Activated CD4-positive, alpha-beta T cell treated with anti-CD3 and anti-CD28 coated beads for 36 hours (primary cell): Measurements from ENCODE around the gene MAML3. TPM values are rescaled to one million over a fixed set of nuclear protein-coding genes. Genes with fewer than 3 reads are reported as not detected.

Experiments used
- ATAC-seq: fragments of 200-7000 bp; cut with Tn5 transposase; one replicate; pipeline ENCODE4 v1.10.0; 2021; ENCODE audit warnings: mild to moderate bottlenecking, moderate library complexity
- CTCF ChIA-PET: fragments of 350-600 bp; sonication (Branson Sonifier 250); formaldehyde crosslinking; loops from one replicate; lab custom pipeline; 2021; ENCODE audit warnings: antibody characterized with exemption; lab: Charles Lee
- POLR2A ChIA-PET: fragments of 350-600 bp; sonication (Branson Sonifier 250); formaldehyde crosslinking; loops from one replicate; lab custom pipeline; 2021; ENCODE audit warnings: antibody characterized with exemption, inconsistent platforms; lab: Charles Lee
- DNase-seq: peaks from one replicate; pipeline ENCODE4 v3.0.0-alpha.2; 2020
- H3K27ac Mint-ChIP-seq: one replicate; pipeline ENCODE4 v1.8.0; 2021; ENCODE audit warnings: mixed read lengths
- H3K27me3 Mint-ChIP-seq: one replicate; pipeline ENCODE4 v1.8.0; 2021; ENCODE audit warnings: mixed read lengths
- H3K36me3 Mint-ChIP-seq: one replicate; pipeline ENCODE4 v1.8.0; 2021; ENCODE audit warnings: low read depth, mixed read lengths
- H3K4me1 Mint-ChIP-seq: one replicate; pipeline ENCODE4 v1.8.0; 2021; ENCODE audit warnings: mixed read lengths
- H3K4me3 Mint-ChIP-seq: one replicate; pipeline ENCODE4 v1.8.0; 2021; ENCODE audit warnings: mild to moderate bottlenecking, moderate library complexity, mixed read lengths
- H3K9me3 Mint-ChIP-seq: one replicate; pipeline ENCODE4 v1.8.0; 2021; ENCODE audit warnings: low read depth, mixed read lengths
- intact Hi-C, 2 experiments: fragments of 100-400 bp; cut with DNase I in 1 of 2; cut with micrococcal nuclease in 1 of 2; formaldehyde crosslinking; loops; one replicate each; pipeline versions ENCODE4 v1.14.2 to v1.15.1; 2022 to 2024; cut with DNase I, micrococcal nuclease
- total RNA-seq, 2 experiments: library from RNA; stranded (reverse); gene quantifications; one replicate each; pipeline ENCODE4 v1.2.3, GENCODE V29; 2021

Gene MAML3
- total RNA-seq, 2 experiments from 2014 or later = 1.6 to 1.9 TPM

DNA sequence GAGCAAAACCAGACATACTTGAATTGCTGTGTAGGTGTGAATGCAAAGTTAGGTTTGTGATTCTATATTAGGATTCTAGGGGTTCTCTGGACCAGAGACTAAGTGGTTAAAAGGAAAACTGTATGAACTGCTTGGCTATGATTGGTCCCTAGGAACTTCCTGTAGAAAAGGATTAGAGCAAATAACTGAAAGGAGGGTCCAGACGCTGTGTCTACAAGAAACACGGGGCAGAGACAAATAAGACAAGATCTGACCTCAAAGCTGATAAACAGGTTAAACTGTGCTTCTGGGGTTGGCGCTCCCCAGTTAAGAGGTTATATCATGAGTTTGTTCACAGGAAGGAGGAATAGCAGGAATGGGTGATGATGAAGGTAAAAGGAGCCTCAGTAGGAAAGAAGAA is 304.8 kb downstream of the MAML3 start:
- Mint-ChIP-seq H3K36me3 (no peaks in the 10 kb centered on the region), H3K27ac (no peak overlapping the region), H3K27me3 (peaks cover 11% of the 10 kb centered on the region), H3K4me1 (peaks cover 12% of the 10 kb centered on the region), H3K9me3 (no peaks in the 10 kb centered on the region), H3K4me3 (no peak overlapping the region)
- no peak for DNase-seq
- intact Hi-C loops = no loop called here
- CTCF ChIA-PET = interaction anchor here (0.7 to 0.8 kb wide), 2 partner anchors 22 to 27 kb away, joined by 3 read pairs; no protein-coding TSS in a partner anchor
- POLR2A ChIA-PET = no interaction called here
- no peak for ATAC-seq

DNA sequence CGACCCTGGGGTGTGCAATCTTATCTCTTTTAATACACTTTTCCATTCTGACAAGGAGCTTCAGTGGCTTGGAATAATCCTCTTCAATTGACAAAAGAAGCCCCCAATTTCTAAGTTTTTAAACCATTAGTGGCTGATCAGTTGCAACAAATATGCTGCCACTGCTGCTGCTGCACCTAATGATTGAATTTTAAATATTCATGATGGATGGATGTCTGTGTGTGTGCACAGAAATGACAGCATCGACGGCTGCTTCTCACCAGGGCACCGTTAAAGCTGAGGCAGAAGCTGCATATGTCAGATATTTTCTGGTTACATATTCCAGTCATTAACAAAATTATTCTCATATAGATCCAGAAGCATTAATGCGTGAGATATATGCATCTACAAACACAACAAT is 306.0 kb downstream of the MAML3 start:
- CTCF ChIA-PET = interaction anchor here (0.7 to 0.8 kb wide), 2 partner anchors 14 to 525 kb away, joined by 3 read pairs; partner anchors contain the start of gene SCOC
- Mint-ChIP-seq H3K36me3 (no peaks in the 10 kb centered on the region), H3K4me3 (no peak overlapping the region), H3K4me1 (peaks cover 10% of the 10 kb centered on the region), H3K27me3 (peaks cover 11% of the 10 kb centered on the region), H3K27ac (no peak overlapping the region), H3K9me3 (no peaks in the 10 kb centered on the region)
- ATAC-seq = no peak
- intact Hi-C loops = no loop called here
- POLR2A ChIA-PET = no interaction called here
- no peak for DNase-seq

DNA sequence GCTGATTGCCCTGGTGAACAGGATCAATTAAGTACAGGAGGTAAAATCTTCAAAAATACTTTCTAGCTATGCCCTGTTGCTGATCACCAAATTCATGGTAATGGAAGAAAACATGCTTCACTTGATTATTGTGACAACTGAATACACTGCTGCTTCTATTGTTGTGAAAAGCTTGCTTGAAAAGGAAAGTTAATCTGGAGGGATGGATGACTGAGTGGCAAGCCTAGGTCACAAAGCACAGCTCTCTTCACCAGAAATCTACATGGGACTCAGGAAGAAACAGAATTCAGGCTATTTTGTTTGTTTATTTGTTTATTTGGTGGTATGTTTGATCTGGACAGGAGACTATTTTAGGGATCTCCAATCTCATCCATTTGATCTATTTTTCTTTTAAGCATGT is 306.4 kb downstream of the MAML3 start:
- DNase-seq (no peak), ATAC-seq (no peak)
- Mint-ChIP-seq H3K4me3 (no peak overlapping the region), H3K36me3 (no peaks in the 10 kb centered on the region), H3K9me3 (no peaks in the 10 kb centered on the region), H3K4me1 (peaks cover 6% of the 10 kb centered on the region), H3K27ac (no peak overlapping the region), H3K27me3 (peaks cover 11% of the 10 kb centered on the region)
- ChIA-PET CTCF (interaction anchor here (0.8 kb wide), 1 partner anchor 14 kb away, joined by 3 read pairs; no protein-coding TSS in a partner anchor), POLR2A (no interaction called here)
- intact Hi-C loops = no loop called here

DNA sequence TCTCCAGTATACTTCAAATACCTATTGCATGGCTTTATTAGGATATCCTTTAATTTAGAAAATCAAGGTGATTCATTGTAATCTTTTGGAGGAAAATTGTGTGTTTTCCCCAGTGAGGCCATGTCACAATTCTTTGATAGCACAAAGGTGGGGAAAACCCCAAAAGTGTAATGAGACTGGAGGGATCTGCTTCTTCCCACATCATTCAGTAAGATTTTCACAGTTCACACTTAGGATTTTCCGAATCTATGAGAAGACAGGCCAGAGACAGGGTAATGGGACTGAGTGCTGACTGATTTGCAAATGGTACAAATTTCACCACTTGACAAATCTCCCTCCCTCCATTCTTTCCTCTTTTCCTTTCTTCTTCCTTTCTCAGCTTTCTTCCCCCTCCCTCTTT is 307.2 kb downstream of the MAML3 start:
- no peak overlapping the region for H3K27ac Mint-ChIP-seq
- H3K4me1 Mint-ChIP-seq = peaks cover 4% of the 10 kb centered on the region
- no peak overlapping the region for H3K4me3 Mint-ChIP-seq
- ChIA-PET POLR2A (no interaction called here), CTCF (no interaction called here)
- no peaks in the 10 kb centered on the region for H3K9me3 Mint-ChIP-seq
- DNase-seq (no peak), ATAC-seq (no peak)
- H3K27me3 Mint-ChIP-seq = peaks cover 11% of the 10 kb centered on the region
- intact Hi-C loops = no loop called here
- H3K36me3 Mint-ChIP-seq = no peaks in the 10 kb centered on the region

DNA sequence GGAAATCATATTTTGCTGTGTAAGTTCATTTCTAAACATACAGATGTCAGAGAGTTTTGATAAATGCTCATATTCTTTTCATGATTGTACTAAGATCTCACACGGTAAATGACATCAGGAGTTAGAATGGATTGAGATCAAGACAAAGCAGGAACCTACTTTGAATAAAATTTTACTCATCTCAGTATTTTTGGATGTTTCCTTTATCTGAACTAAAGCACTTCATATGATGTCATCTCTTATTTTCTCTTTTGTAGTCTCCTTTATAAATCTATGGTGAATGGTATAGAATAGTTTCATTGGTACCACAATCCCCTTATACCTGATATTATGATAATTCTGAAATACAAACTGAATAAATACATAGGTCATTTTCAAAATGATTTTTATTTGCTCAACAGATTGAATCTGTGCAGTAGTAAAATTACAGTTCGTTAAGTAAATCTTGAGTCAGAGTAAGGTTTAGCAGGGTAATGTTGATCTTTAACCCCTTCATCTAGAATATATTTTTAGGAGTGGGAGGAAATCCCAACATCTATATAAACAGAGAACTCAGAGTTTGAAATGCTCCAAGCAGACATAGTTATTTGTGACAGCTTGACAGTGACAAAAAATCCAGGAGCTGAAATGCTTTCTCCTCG is 308.4 kb downstream of the MAML3 start:
- H3K4me1 Mint-ChIP-seq = peaks cover 4% of the 10 kb centered on the region
- intact Hi-C loops = no loop called here
- no peaks in the 10 kb centered on the region for H3K36me3 Mint-ChIP-seq
- CTCF ChIA-PET = no interaction called here
- no peaks in the 10 kb centered on the region for H3K9me3 Mint-ChIP-seq
- peaks cover 11% of the 10 kb centered on the region for H3K27me3 Mint-ChIP-seq
- ATAC-seq (peak; percentile 46), DNase-seq (no peak)
- H3K4me3 Mint-ChIP-seq = no peak overlapping the region
- POLR2A ChIA-PET = no interaction called here
- no peak overlapping the region for H3K27ac Mint-ChIP-seq

DNA sequence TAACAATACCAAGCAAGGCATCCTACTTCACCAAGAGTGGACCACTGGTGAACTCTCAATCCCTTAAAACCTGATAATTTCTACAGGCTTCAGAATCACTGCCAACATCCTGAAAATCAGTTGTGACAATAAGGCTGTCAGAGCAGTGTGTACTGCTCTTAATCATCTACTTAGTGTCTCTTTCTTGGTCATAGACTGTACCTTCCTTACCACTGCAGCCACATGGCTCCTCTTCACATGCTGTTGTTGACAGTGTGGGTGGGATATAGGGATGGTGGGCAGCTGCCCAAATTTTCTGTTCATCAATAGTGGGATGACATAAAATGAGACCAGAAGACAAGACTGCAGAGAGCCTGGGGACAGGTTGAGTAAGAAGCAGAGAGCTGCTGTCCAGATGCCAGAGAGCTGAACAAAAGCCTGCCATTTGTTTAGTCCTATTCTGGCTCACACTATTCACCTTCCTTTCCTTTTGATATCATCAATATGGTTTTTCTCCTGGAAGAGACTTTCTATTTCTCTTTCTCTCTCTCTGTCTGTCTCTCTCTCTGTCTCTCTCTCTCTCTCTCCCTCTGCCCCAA is 309.4 kb downstream of the MAML3 start:
- CTCF ChIA-PET = no interaction called here
- intact Hi-C loops = no loop called here
- Mint-ChIP-seq H3K27ac (no peak overlapping the region), H3K27me3 (peaks cover 11% of the 10 kb centered on the region), H3K4me1 (peaks cover 4% of the 10 kb centered on the region), H3K9me3 (no peaks in the 10 kb centered on the region), H3K4me3 (no peak overlapping the region), H3K36me3 (no peaks in the 10 kb centered on the region)
- ATAC-seq (peak; percentile 75), DNase-seq (peak; percentile 8)
- POLR2A ChIA-PET = no interaction called here

DNA sequence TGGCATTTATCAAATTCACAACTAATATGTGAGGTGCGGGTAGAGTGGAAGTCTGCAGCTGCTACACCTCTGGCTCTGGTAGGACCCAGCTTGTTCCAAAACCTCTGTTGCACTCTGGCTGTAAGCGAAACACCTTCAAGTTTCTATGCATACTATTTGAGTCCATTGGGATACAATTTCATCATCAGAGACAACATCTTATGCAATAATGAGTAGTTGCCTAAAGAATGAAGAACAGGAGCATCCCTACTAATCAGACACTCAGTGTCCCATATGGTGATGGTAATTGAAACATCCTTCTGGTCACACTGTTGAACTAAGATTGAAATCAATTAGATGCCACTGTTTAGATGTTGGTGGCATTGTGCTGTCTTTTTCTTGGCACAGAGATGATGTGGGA is 309.9 kb downstream of the MAML3 start:
- intact Hi-C loops = no loop called here
- Mint-ChIP-seq H3K4me3 (no peak overlapping the region), H3K36me3 (no peaks in the 10 kb centered on the region), H3K27ac (no peak overlapping the region), H3K27me3 (peaks cover 7% of the 10 kb centered on the region), H3K9me3 (no peaks in the 10 kb centered on the region), H3K4me1 (peaks cover 4% of the 10 kb centered on the region)
- POLR2A ChIA-PET = no interaction called here
- DNase-seq = no peak
- no peak for ATAC-seq
- CTCF ChIA-PET = interaction anchor here (0.7 kb wide), 1 partner anchor 225 kb away, joined by 3 read pairs; no protein-coding TSS in a partner anchor

DNA sequence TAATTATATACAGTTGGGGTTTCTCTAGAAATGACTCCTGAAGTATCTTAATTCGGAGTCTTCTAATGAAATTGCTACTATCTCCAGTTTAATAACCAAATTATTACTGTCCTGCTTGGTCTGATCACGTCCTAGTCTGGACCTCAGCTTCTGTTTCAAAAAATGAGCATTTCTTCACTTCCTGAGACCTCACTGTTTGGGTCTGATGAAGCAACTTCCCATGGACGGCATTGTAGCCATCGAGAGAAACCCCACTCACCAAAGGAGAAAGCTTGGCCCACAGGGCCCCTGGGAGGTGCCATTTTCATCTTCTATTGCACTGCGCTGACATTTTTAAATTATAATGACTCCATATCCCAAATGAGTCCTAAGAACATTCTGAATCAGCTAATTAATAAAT is 310.3 kb downstream of the MAML3 start:
- DNase-seq (no peak), ATAC-seq (no peak)
- H3K27ac Mint-ChIP-seq = no peak overlapping the region
- H3K4me3 Mint-ChIP-seq = no peak overlapping the region
- intact Hi-C loops = no loop called here
- H3K27me3 Mint-ChIP-seq = peaks cover 7% of the 10 kb centered on the region
- H3K4me1 Mint-ChIP-seq = peaks cover 4% of the 10 kb centered on the region
- POLR2A ChIA-PET = no interaction called here
- no peaks in the 10 kb centered on the region for H3K36me3 Mint-ChIP-seq
- CTCF ChIA-PET = interaction anchor here (0.7 kb wide), 1 partner anchor 225 kb away, joined by 3 read pairs; no protein-coding TSS in a partner anchor
- no peaks in the 10 kb centered on the region for H3K9me3 Mint-ChIP-seq

DNA sequence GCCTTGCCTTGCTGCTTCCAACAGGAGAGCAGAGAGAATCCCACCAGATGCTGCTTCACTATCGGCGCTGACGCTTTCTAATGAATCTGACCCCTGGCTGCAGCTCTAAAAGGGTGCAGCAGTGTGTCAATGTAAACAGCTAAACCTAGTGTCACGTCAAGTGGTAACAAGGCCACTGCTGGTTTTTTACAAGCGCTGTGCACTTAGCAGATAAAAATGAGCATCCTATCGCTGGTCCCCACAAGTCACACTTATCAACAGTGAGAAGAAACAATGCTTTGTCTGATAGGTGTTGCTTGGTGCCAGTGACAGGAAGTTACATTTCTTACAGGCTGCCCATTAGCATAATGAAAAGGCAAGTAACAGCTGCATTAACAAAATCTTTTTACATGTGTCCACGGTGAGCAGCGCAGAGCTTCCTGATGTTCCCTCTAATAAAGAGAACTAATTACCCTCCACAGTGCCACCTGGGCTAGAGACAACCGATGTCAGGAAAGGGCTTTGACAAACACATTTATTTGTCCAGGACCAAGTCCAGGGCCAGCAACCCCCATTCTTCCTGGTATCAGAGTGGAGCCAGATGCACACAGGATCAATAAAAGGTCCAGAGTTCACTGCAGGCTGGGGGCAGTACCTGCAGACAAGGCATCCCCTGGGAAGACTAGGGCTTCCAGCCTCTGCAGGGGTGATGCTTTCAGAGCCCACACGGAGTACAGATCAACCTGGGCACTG is 312.4 kb downstream of the MAML3 start:
- no peak for DNase-seq
- CTCF ChIA-PET = no interaction called here
- Mint-ChIP-seq H3K9me3 (no peaks in the 10 kb centered on the region), H3K27me3 (peaks cover 3% of the 10 kb centered on the region), H3K36me3 (no peaks in the 10 kb centered on the region), H3K4me3 (no peak overlapping the region), H3K27ac (no peak overlapping the region), H3K4me1 (peaks cover 4% of the 10 kb centered on the region)
- intact Hi-C loops = no loop called here
- POLR2A ChIA-PET = no interaction called here
- no peak for ATAC-seq

DNA sequence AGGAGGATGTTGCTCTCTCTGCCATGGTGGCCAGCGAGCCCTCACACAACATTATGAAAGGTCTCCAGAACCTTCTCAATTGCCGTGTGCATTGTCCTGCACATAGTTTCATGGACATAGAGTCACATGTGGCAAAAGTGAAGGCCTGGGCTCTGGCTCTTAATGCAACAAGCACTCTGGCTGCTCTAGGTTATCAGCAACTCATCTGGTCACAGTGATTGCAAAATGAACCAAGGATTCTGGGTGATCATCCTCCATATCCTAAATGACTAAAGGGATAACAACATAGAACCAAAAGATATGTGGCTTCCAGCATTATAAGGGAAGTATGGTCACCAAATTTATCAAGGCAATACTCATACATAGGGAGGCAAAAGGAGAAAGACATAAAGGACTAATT is 313.2 kb downstream of the MAML3 start:
- no peak for ATAC-seq
- Mint-ChIP-seq H3K27ac (no peak overlapping the region), H3K4me3 (no peak overlapping the region), H3K36me3 (no peaks in the 10 kb centered on the region), H3K27me3 (peaks cover 3% of the 10 kb centered on the region), H3K4me1 (peaks cover 4% of the 10 kb centered on the region), H3K9me3 (no peaks in the 10 kb centered on the region)
- intact Hi-C loops = no loop called here
- DNase-seq = no peak
- ChIA-PET POLR2A (no interaction called here), CTCF (no interaction called here)

DNA sequence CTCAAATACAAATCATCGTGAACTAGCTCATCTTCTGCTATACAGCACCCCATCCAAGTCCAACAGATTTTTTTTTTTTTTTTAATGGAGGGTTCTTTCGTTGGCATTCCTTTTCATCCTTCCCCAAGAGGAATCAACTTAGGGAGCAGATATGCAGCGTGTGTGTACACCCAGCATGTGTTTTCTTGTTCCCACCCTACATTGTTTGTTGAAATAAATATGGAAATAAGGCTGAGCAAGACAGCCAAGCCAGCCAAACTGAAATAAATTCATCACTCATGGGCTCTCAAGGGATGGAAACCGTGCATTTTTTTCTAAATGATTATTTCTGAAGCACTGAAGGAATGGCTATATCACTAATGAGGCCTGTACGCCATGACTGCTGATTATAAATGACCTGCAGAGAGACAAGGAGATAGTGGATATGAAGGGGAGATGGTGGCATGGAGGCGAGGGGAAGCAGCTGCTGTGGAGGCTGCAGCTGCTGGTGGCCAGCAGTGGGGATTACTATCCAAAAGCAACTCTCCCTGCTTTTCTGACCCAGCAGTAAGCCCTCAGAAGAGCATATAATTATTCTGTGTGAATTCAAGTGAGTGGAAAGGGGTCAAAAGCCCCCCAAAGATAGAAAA is 314.5 kb downstream of the MAML3 start:
- Mint-ChIP-seq H3K27me3 (no peaks in the 10 kb centered on the region), H3K36me3 (no peaks in the 10 kb centered on the region), H3K4me1 (no peaks in the 10 kb centered on the region), H3K9me3 (no peaks in the 10 kb centered on the region), H3K4me3 (no peak overlapping the region), H3K27ac (no peak overlapping the region)
- CTCF ChIA-PET = interaction anchor here (0.6 to 0.7 kb wide), 2 partner anchors 15 to 881 kb away, joined by 3 read pairs; no protein-coding TSS in a partner anchor
- DNase-seq (no peak), ATAC-seq (no peak)
- intact Hi-C loops = no loop called here
- POLR2A ChIA-PET = no interaction called here
